GM23248 (cell line): Measurements from ENCODE around the gene TVP23A. TPM values are rescaled to one million over a fixed set of nuclear protein-coding genes. Genes with fewer than 3 reads are reported as not detected.

Experiments
- DNase-seq: peaks from one replicate; pipeline ENCODE4 v3.0.0-alpha.2; 2015
- H2AFZ ChIP-seq: fragments of 200-600 bp; sonication (generic); 2 replicates; pipeline ENCODE4 v1.6.1; 2016; ENCODE audit warnings: antibody characterized with exemption
- H3F3A ChIP-seq: fragments of 200-600 bp; sonication (generic); 2 replicates; pipeline ENCODE4 v1.6.1; 2016; ENCODE audit warnings: mild to moderate bottlenecking, antibody characterized with exemption, mixed run types; ENCODE audit not compliant: insufficient read depth
- H3K27ac ChIP-seq: fragments of 200-600 bp; sonication (generic); 2 replicates; pipeline ENCODE4 v1.5.1; 2016; ENCODE audit warnings: mild to moderate bottlenecking
- H3K27me3 ChIP-seq: fragments of 200-600 bp; sonication (generic); replicated peaks from 2 replicates; pipeline ENCODE4 v1.6.1; 2016; ENCODE audit warnings: mild to moderate bottlenecking; ENCODE audit not compliant: insufficient read depth
- H3K36me3 ChIP-seq: fragments of 200-600 bp; sonication (generic); 2 replicates; pipeline ENCODE4 v1.6.1; 2016; ENCODE audit warnings: low read depth, mild to moderate bottlenecking
- H3K4me1 ChIP-seq: fragments of 200-600 bp; sonication (generic); 2 replicates; pipeline ENCODE4 v1.6.1; 2016; ENCODE audit warnings: mild to moderate bottlenecking; ENCODE audit not compliant: insufficient read depth
- H3K4me2 ChIP-seq: fragments of 200-600 bp; sonication (generic); one replicate; pipeline ENCODE4 v1.6.1; 2016; ENCODE audit warnings: mild to moderate bottlenecking; ENCODE audit not compliant: unreplicated experiment
- H3K4me3 ChIP-seq: fragments of 200-600 bp; sonication (generic); 2 replicates; pipeline ENCODE4 v1.5.1; 2016; ENCODE audit warnings: mild to moderate bottlenecking
- H3K79me2 ChIP-seq: fragments of 200-600 bp; sonication (generic); 2 replicates; pipeline ENCODE4 v1.6.1; 2016; ENCODE audit warnings: mild to moderate bottlenecking; ENCODE audit not compliant: insufficient read depth
- H3K9ac ChIP-seq: fragments of 200-600 bp; sonication (generic); 2 replicates; pipeline ENCODE4 v1.6.1; 2016; ENCODE audit warnings: mild to moderate bottlenecking
- H3K9me2 ChIP-seq: fragments of 200-600 bp; sonication (generic); 2 replicates; pipeline ENCODE4 v1.6.1; 2016; ENCODE audit warnings: mixed run types, mild to moderate bottlenecking, moderate library complexity; ENCODE audit not compliant: insufficient read depth
- H3K9me3 ChIP-seq: fragments of 200-600 bp; sonication (generic); one replicate; pipeline ENCODE4 v1.6.1; 2017; ENCODE audit warnings: low read depth
- H4K20me1 ChIP-seq: fragments of 200-600 bp; sonication (generic); 2 replicates; pipeline ENCODE4 v1.6.0; 2016; ENCODE audit not compliant: insufficient read depth
- EZH2 ChIP-seq: fragments of 200-600 bp; sonication (generic); IDR thresholded peaks from 2 replicates; pipeline ENCODE4 v1.6.1; 2018; ENCODE audit warnings: antibody characterized with exemption, mild to moderate bottlenecking; ENCODE audit not compliant: insufficient read depth, poor library complexity, severe bottlenecking
- EZH2phosphoT487 ChIP-seq: fragments of 200-600 bp; sonication (generic); IDR thresholded peaks from 2 replicates; pipeline ENCODE4 v1.6.1; 2018; ENCODE audit warnings: antibody characterized with exemption, moderate library complexity, mild to moderate bottlenecking, low read depth; ENCODE audit not compliant: insufficient read depth
- WGBS, 2 experiments: methylation state at CpG; one replicate each; pipeline ENCODE4 v1.1.6; 2015 to 2017; ENCODE audit warnings: low lambda C conversion rate in 2 of 2, low coverage in 1 of 2; ENCODE audit errors: missing lambda C conversion rate in 2 of 2; 5-methylcytosine and 5-hydroxymethylcytosine counted together
- in situ Hi-C: fragments of 300-500 bp; cut with MboI; formaldehyde crosslinking; loops from 2 replicates; pipeline ENCODE4 v1.15.0; 2020
- polyA plus RNA-seq: library from polyadenylated mRNA; unstranded; fragments of >200 nt; fragmentation: Nextera tagmentation; extraction: Ambion mirVana; gene quantifications from 2 replicates; pipeline ENCODE4 v1.2.1, GENCODE V29; 2016
- total RNA-seq: library from RNA; depleted of rRNA; stranded (reverse); fragments of >200 nt; shearing (Covaris generic); gene quantifications from 2 replicates; pipeline ENCODE4 v1.2.3, GENCODE V29; 2014

TVP23A gene
- total and polyA plus RNA-seq, 2 experiments from 2014 or later: 0.13 TPM; not detected in 1

DNA sequence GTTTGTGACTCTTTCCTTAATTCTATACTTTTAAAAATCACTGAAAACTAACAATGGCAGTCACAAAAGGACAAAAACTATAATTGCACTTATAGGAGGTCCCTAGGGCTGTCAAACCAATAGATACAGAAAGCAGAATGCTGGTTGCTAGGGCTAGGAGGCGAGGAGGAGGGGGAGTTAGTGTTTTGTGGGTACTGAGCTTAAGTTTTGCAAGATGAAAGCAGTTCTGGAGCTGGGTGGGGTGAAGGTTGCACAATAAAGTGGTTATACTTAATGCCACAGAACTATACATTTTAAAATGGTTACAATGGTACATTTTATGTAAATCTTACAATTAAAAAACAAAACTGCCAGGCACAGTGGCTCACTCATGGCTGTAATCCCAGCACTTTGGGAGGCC lies 47.7 kb downstream of the TVP23A start:
- H3K36me3 ChIP-seq: no peaks in the 10 kb centered on the region
- in situ Hi-C loops: no loop called here
- H3K4me2 ChIP-seq: no peak overlapping the region
- H3K79me2 ChIP-seq: no peaks in the 10 kb centered on the region
- WGBS, 2 experiments: 89 to 100% methylated on average over 1 of the region's 1 CpG
- TF ChIP-seq EZH2 (no peak), EZH2phosphoT487 (no peak)
- no peaks in the 10 kb centered on the region for H3K4me1 ChIP-seq
- H2AFZ ChIP-seq: no peak overlapping the region
- no peaks in the 10 kb centered on the region for H3F3A ChIP-seq
- no peaks in the 10 kb centered on the region for H3K27me3 ChIP-seq
- no peaks in the 10 kb centered on the region for H4K20me1 ChIP-seq
- DNase-seq: no peak
- no peak overlapping the region for H3K4me3 ChIP-seq
- H3K9ac ChIP-seq: no peak overlapping the region
- H3K27ac ChIP-seq: no peak overlapping the region
- no peaks in the 10 kb centered on the region for H3K9me3 ChIP-seq
- H3K9me2 ChIP-seq: no peaks in the 10 kb centered on the region

DNA sequence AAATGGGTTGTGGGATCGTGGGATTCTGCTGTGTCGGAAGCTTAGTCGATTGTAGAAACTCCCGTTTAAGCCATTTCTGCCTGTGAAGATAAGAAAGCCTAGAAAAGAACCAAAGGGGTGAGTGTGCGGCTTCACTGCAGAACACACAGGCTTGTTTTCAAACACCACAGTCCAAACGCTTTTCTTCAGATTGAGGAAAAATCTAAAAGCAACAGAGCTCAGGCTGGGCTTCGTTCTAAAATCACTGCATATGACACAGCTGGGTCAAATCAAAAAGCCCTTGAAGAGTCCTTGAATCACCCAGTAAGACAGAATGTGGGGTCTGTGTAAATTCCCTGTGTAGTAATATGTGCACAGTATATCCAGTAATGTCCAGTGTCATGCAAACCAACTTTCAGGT lies 49.2 kb downstream of the TVP23A start:
- no peaks in the 10 kb centered on the region for H3K36me3 ChIP-seq
- no peak for DNase-seq
- H3K9me2 ChIP-seq: no peaks in the 10 kb centered on the region
- H3K9ac ChIP-seq: no peak overlapping the region
- H3F3A ChIP-seq: no peaks in the 10 kb centered on the region
- no peaks in the 10 kb centered on the region for H4K20me1 ChIP-seq
- no peaks in the 10 kb centered on the region for H3K9me3 ChIP-seq
- no peaks in the 10 kb centered on the region for H3K79me2 ChIP-seq
- no peak overlapping the region for H3K27ac ChIP-seq
- TF ChIP-seq EZH2 (no peak), EZH2phosphoT487 (no peak)
- WGBS, 2 experiments: 79% methylated on average over 7 of the region's 7 CpGs
- no peak overlapping the region for H2AFZ ChIP-seq
- no peaks in the 10 kb centered on the region for H3K27me3 ChIP-seq
- H3K4me1 ChIP-seq: no peaks in the 10 kb centered on the region
- no peak overlapping the region for H3K4me3 ChIP-seq
- in situ Hi-C loops: loop anchor here (10.0 kb wide), 1 partner anchor 145 kb away; no protein-coding TSS in a partner anchor
- H3K4me2 ChIP-seq: no peak overlapping the region

DNA sequence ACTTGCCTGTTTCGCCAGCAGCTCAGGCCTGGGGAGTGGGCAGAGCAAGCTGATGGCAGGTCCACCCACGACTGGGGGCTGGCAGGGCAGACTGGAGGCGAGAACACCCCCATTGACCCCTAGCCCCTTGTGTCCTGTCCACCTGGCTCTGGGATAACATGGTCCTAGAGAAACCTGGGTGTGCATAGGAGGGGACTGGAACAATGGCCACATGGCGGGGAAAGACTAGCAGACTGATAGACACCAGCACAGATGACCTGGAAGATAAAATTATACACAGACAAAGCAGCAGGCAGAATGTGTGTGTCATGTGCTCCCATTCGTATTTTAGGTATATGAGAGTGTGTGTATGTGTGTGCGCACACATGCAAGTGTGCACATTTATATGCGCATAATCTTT lies 51.5 kb downstream of the TVP23A start:
- Histone ChIP-seq H3K4me2 (no peak overlapping the region), H3K9ac (no peak overlapping the region), H3K27ac (no peak overlapping the region), H3K27me3 (no peaks in the 10 kb centered on the region), H3K9me2 (no peaks in the 10 kb centered on the region), H2AFZ (no peak overlapping the region), H3K4me1 (no peaks in the 10 kb centered on the region), H3F3A (no peaks in the 10 kb centered on the region), H3K36me3 (no peaks in the 10 kb centered on the region), H3K79me2 (no peaks in the 10 kb centered on the region), H4K20me1 (no peaks in the 10 kb centered on the region), H3K9me3 (no peaks in the 10 kb centered on the region), H3K4me3 (no peak overlapping the region)
- no peak for DNase-seq
- 87 to 91% methylated on average over 7 of the region's 7 CpGs for WGBS, 2 experiments
- in situ Hi-C loops: loop anchor here (10.0 kb wide), 1 partner anchor 148 kb away; no protein-coding TSS in a partner anchor
- TF ChIP-seq EZH2 (no peak), EZH2phosphoT487 (no peak)

DNA sequence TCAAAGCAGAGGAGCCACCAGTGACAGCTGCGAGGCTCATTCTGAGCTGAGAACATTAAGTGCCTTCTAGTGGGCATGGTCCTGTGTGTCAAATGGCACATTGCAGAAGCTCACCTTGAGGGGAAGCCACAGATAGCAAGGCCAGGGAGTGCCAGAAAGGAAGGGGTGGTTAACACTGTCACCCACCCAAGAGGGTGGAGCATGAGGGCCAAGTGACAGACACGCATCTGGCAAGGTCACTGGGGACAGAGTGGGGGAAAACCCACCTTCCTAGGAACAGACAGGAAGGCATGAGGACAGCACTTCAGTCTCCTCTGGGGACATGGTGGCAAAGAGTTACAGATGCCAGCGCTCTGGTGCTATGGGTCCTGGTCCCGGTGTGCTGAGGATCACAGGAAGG lies 52.8 kb downstream of the TVP23A start:
- Histone ChIP-seq H2AFZ (no peak overlapping the region), H3K36me3 (no peaks in the 10 kb centered on the region), H3K27me3 (no peaks in the 10 kb centered on the region), H3K9ac (no peak overlapping the region), H3K4me3 (no peak overlapping the region), H3K9me2 (no peaks in the 10 kb centered on the region), H3K9me3 (no peaks in the 10 kb centered on the region), H3F3A (no peaks in the 10 kb centered on the region), H3K4me2 (no peak overlapping the region), H3K79me2 (no peaks in the 10 kb centered on the region), H4K20me1 (no peaks in the 10 kb centered on the region), H3K4me1 (no peaks in the 10 kb centered on the region), H3K27ac (no peak overlapping the region)
- 76 to 90% methylated on average over 4 of the region's 4 CpGs for WGBS, 2 experiments
- TF ChIP-seq EZH2phosphoT487 (no peak), EZH2 (no peak)
- in situ Hi-C loops: loop anchor here (10.0 kb wide), 1 partner anchor 149 kb away; no protein-coding TSS in a partner anchor
- no peak for DNase-seq

DNA sequence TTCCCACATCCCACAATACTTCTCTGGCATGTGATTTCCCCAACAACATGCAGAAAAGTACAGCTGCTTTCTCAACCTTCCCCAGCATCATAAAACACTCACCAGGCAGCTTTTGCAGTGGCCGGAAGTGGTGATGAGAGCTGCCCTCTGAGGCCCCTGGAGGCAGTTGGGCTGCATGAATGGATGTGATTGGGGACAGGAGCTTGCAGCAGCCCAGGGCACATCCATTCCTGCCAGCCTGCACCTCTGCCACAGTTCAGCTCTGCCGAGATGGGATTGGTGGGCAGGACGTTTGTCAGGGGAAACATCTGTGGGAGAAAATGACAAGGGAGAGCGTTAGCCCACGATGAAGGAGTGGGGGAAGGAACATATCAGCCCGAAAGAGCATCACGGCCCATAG lies 55.1 kb downstream of the TVP23A start:
- no peaks in the 10 kb centered on the region for H3K4me1 ChIP-seq
- H3K4me3 ChIP-seq: no peak overlapping the region
- in situ Hi-C loops: loop anchor here (10.0 kb wide), 1 partner anchor 151 kb away; no protein-coding TSS in a partner anchor
- no peaks in the 10 kb centered on the region for H3K9me2 ChIP-seq
- H3K9ac ChIP-seq: no peak overlapping the region
- H3F3A ChIP-seq: no peaks in the 10 kb centered on the region
- TF ChIP-seq EZH2: no peak
- TF ChIP-seq EZH2phosphoT487: no peak
- no peaks in the 10 kb centered on the region for H3K9me3 ChIP-seq
- no peak overlapping the region for H3K27ac ChIP-seq
- no peak overlapping the region for H3K4me2 ChIP-seq
- peaks cover 5% of the 10 kb centered on the region; the same call in 1 of the 2 replicates for H3K36me3 ChIP-seq
- H3K27me3 ChIP-seq: no peaks in the 10 kb centered on the region
- no peak for DNase-seq
- no peaks in the 10 kb centered on the region for H4K20me1 ChIP-seq
- H3K79me2 ChIP-seq: no peaks in the 10 kb centered on the region
- WGBS, 2 experiments: 96 to 100% methylated on average over 7 of the region's 7 CpGs
- no peak overlapping the region for H2AFZ ChIP-seq
